HAP-1 (cell line): ENCODE results near the gene CFTR.

Experiments
- DNase-seq, 2 experiments: peaks; one replicate each; pipeline ENCODE4 v3.0.0-alpha.2; 2016 to 2020; ENCODE audit warnings: low spot score in 2 of 2
- H3K27me3 ChIP-seq: fragments of 250-450 bp; sonication (Bioruptor Pico); 2 replicates; pipeline ENCODE4 v1.5.1; 2020; ENCODE audit warnings: low read depth, mild to moderate bottlenecking, moderate library complexity
- H3K36me3 ChIP-seq: fragments of 250-450 bp; sonication (Bioruptor Pico); replicated peaks from 2 replicates; pipeline ENCODE4 v1.5.1; 2020; ENCODE audit warnings: mild to moderate bottlenecking
- H3K4me1 ChIP-seq: fragments of 250-450 bp; sonication (Bioruptor Pico); 2 replicates; pipeline ENCODE4 v1.5.1; 2020; ENCODE audit warnings: mild to moderate bottlenecking
- H3K4me3 ChIP-seq: fragments of 250-450 bp; sonication (Bioruptor Pico); 2 replicates; pipeline ENCODE4 v1.5.1; 2020; ENCODE audit warnings: mild to moderate bottlenecking, moderate library complexity
- H3K9me3 ChIP-seq: fragments of 250-450 bp; sonication (Bioruptor Pico); 2 replicates; pipeline ENCODE4 v1.5.1; 2020; ENCODE audit warnings: mild to moderate bottlenecking, moderate library complexity
- in situ Hi-C: fragments of 300-500 bp; cut with MboI; formaldehyde crosslinking; loops from 3 replicates; pipeline ENCODE4 v1.14.3; 2020; ENCODE audit warnings: low sequenced_read_pairs, inconsistent platforms, mixed read lengths

The CFTR gene

GRCh38 chr7:117612637-117613036 lies 132.8 kb downstream of the CFTR start:
- no peak overlapping the region for H3K4me3 ChIP-seq
- in situ Hi-C loops: no loop called here
- H3K4me1 ChIP-seq: no peaks in the 10 kb centered on the region; the same call in 1 of the 2 replicates
- peaks cover 5% of the 10 kb centered on the region; the same call in 1 of the 2 replicates for H3K27me3 ChIP-seq
- no peaks in the 10 kb centered on the region for H3K9me3 ChIP-seq
- DNase-seq: no peak
- H3K36me3 ChIP-seq: no peaks in the 10 kb centered on the region

GRCh38 chr7:117616694-117617093 lies 136.9 kb downstream of the CFTR start:
- peaks cover 14% of the 10 kb centered on the region; the same call in 1 of the 2 replicates for H3K27me3 ChIP-seq
- H3K9me3 ChIP-seq: no peaks in the 10 kb centered on the region
- H3K36me3 ChIP-seq: no peaks in the 10 kb centered on the region
- no peak for DNase-seq
- H3K4me3 ChIP-seq: no peak overlapping the region
- in situ Hi-C loops: no loop called here
- no peaks in the 10 kb centered on the region; the same call in 1 of the 2 replicates for H3K4me1 ChIP-seq

- Histone ChIP-seq H3K36me3 (no peaks in the 10 kb centered on the region), H3K9me3 (no peaks in the 10 kb centered on the region), H3K27me3 (peaks cover 12% of the 10 kb centered on the region; the same call in 1 of the 2 replicates), H3K4me3 (no peak overlapping the region), H3K4me1 (no peaks in the 10 kb centered on the region; the same call in 1 of the 2 replicates)
- in situ Hi-C loops: no loop called here
- DNase-seq: no peak
These were observed 139.9 kb downstream of the CFTR start for GRCh38 chr7:117619681-117620080.

GRCh38 chr7:117621075-117621618 lies 141.3 kb downstream of the CFTR start:
- Histone ChIP-seq H3K4me1 (no peaks in the 10 kb centered on the region; the same call in 1 of the 2 replicates), H3K27me3 (peaks cover 15% of the 10 kb centered on the region; the same call in 1 of the 2 replicates), H3K9me3 (no peaks in the 10 kb centered on the region), H3K36me3 (no peaks in the 10 kb centered on the region), H3K4me3 (no peak overlapping the region)
- in situ Hi-C loops: no loop called here
- no peak for DNase-seq

GRCh38 chr7:117623606-117624005 lies 143.8 kb downstream of the CFTR start:
- Histone ChIP-seq H3K4me1 (no peaks in the 10 kb centered on the region), H3K4me3 (no peak overlapping the region), H3K9me3 (no peaks in the 10 kb centered on the region), H3K36me3 (no peaks in the 10 kb centered on the region), H3K27me3 (peaks cover 11% of the 10 kb centered on the region)
- in situ Hi-C loops: no loop called here
- no peak for DNase-seq

- in situ Hi-C loops: no loop called here
- peaks cover 10% of the 10 kb centered on the region for H3K27me3 ChIP-seq
- no peak overlapping the region for H3K4me3 ChIP-seq
- no peaks in the 10 kb centered on the region for H3K4me1 ChIP-seq
- peak in 1 of 2 experiments; percentile 24 for DNase-seq
- no peaks in the 10 kb centered on the region for H3K9me3 ChIP-seq
- H3K36me3 ChIP-seq: no peaks in the 10 kb centered on the region
These were observed 150.7 kb downstream of the CFTR start for GRCh38 chr7:117630501-117630900.

- H3K27me3 ChIP-seq: peaks cover 8% of the 10 kb centered on the region
- H3K4me1 ChIP-seq: no peaks in the 10 kb centered on the region
- H3K9me3 ChIP-seq: no peaks in the 10 kb centered on the region
- H3K4me3 ChIP-seq: no peak overlapping the region
- no peaks in the 10 kb centered on the region for H3K36me3 ChIP-seq
- in situ Hi-C loops: no loop called here
- no peak for DNase-seq
These were observed 151.2 kb downstream of the CFTR start for GRCh38 chr7:117630907-117631564.

- Histone ChIP-seq H3K4me1 (no peaks in the 10 kb centered on the region), H3K4me3 (no peak overlapping the region), H3K36me3 (no peaks in the 10 kb centered on the region), H3K27me3 (peaks cover 3% of the 10 kb centered on the region; the same call in 1 of the 2 replicates), H3K9me3 (no peaks in the 10 kb centered on the region)
- in situ Hi-C loops: no loop called here
- no peak for DNase-seq
These were observed 151.8 kb downstream of the CFTR start for GRCh38 chr7:117631652-117632051.

GRCh38 chr7:117637937-117638336 lies 158.1 kb downstream of the CFTR start:
- Histone ChIP-seq H3K27me3 (no peaks in the 10 kb centered on the region), H3K9me3 (no peaks in the 10 kb centered on the region), H3K4me3 (no peak overlapping the region), H3K4me1 (no peaks in the 10 kb centered on the region), H3K36me3 (no peaks in the 10 kb centered on the region)
- DNase-seq: no peak
- in situ Hi-C loops: no loop called here

- Histone ChIP-seq H3K4me3 (no peak overlapping the region), H3K4me1 (no peaks in the 10 kb centered on the region), H3K9me3 (no peaks in the 10 kb centered on the region), H3K27me3 (no peaks in the 10 kb centered on the region), H3K36me3 (no peaks in the 10 kb centered on the region)
- in situ Hi-C loops: no loop called here
- DNase-seq: no peak
These were observed 160.1 kb downstream of the CFTR start for GRCh38 chr7:117639966-117640365.

- Histone ChIP-seq H3K4me3 (no peak overlapping the region), H3K9me3 (no peaks in the 10 kb centered on the region), H3K27me3 (no peaks in the 10 kb centered on the region), H3K36me3 (no peaks in the 10 kb centered on the region), H3K4me1 (no peaks in the 10 kb centered on the region)
- no peak for DNase-seq
- in situ Hi-C loops: no loop called here
These were observed 160.6 kb downstream of the CFTR start for GRCh38 chr7:117640465-117640864.

GRCh38 chr7:117645481-117646165 lies 165.8 kb downstream of the CFTR start:
- in situ Hi-C loops: no loop called here
- H3K36me3 ChIP-seq: no peaks in the 10 kb centered on the region
- H3K27me3 ChIP-seq: no peaks in the 10 kb centered on the region
- no peaks in the 10 kb centered on the region for H3K4me1 ChIP-seq
- no peak overlapping the region for H3K4me3 ChIP-seq
- DNase-seq: no peak
- no peaks in the 10 kb centered on the region for H3K9me3 ChIP-seq

GRCh38 chr7:117648203-117648866 lies 168.5 kb downstream of the CFTR start:
- no peak for DNase-seq
- in situ Hi-C loops: no loop called here
- Histone ChIP-seq H3K9me3 (no peaks in the 10 kb centered on the region), H3K36me3 (no peaks in the 10 kb centered on the region), H3K27me3 (no peaks in the 10 kb centered on the region), H3K4me3 (no peak overlapping the region), H3K4me1 (no peaks in the 10 kb centered on the region)
